Activated T-cell treated with anti-CD3 and anti-CD28 coated beads for 4 hours (primary cell): ENCODE results near the gene NPM3.

Experiments used
- DNase-seq: peaks from one replicate; pipeline ENCODE4 v3.0.0-alpha.2; 2020

Gene NPM3

GRCh38 chr10:101782811-101783735, at the start of gene NPM3:
TSS of gene NPM3 (minus strand) at chr10:101783446. CDS start at chr10:101783390, 56 bp downstream.
- peak; percentile 82 for DNase-seq

- DNase-seq, result no peak
These were observed 49.1 kb upstream of the NPM3 start for GRCh38 chr10:101832325-101832771.

- DNase-seq, result no peak
These were observed 48.0 kb upstream of the NPM3 start for GRCh38 chr10:101831169-101831811.

GRCh38 chr10:101830322-101831168, 47.3 kb upstream of the NPM3 start:
- peak; percentile 91 for DNase-seq

- DNase-seq, result peak; percentile 61
These were observed 46.5 kb upstream of the NPM3 start for GRCh38 chr10:101829561-101830315.

GRCh38 chr10:101828766-101829551, 45.7 kb upstream of the NPM3 start:
- no peak for DNase-seq

- no peak for DNase-seq
These were observed 44.8 kb upstream of the NPM3 start for GRCh38 chr10:101827919-101828600.

GRCh38 chr10:101826852-101827434, 43.7 kb upstream of the NPM3 start:
- no peak for DNase-seq

GRCh38 chr10:101824736-101825135, 41.5 kb upstream of the NPM3 start:
- DNase-seq, result no peak

- no peak for DNase-seq
These were observed 35.8 kb upstream of the NPM3 start for GRCh38 chr10:101818872-101819633.

GRCh38 chr10:101818119-101818871, 35.0 kb upstream of the NPM3 start, which contains the start of gene OGA:
TSS of gene OGA (minus strand) at chr10:101818444. CDS start at chr10:101818022, 422 bp downstream.
- peak; percentile 94 for DNase-seq

GRCh38 chr10:101817337-101818118, 34.3 kb upstream of the NPM3 start:
- DNase-seq, result no peak

GRCh38 chr10:101816913-101817336, 33.7 kb upstream of the NPM3 start:
- DNase-seq, result no peak

- DNase-seq, result no peak
These were observed 33.1 kb upstream of the NPM3 start for GRCh38 chr10:101816376-101816775.

- no peak for DNase-seq
These were observed 31.3 kb upstream of the NPM3 start for GRCh38 chr10:101814466-101815071.

GRCh38 chr10:101812606-101813005, 29.4 kb upstream of the NPM3 start:
- DNase-seq, result no peak

GRCh38 chr10:101807158-101807557, 23.9 kb upstream of the NPM3 start:
- DNase-seq, result no peak
